ENCODE results near the gene ATP2C2. TPM values are rescaled to one million over a fixed set of nuclear protein-coding genes. Genes with fewer than 3 reads are reported as not detected.
"Not testable (repeated sequence)": the region's sequence is repeated elsewhere in the genome, so short reads cannot be mapped to it uniquely, and the experiment has no call there.

Gene ATP2C2
- total RNA-seq, 1 donor from 2014 or later: 1.7 TPM

DNA sequence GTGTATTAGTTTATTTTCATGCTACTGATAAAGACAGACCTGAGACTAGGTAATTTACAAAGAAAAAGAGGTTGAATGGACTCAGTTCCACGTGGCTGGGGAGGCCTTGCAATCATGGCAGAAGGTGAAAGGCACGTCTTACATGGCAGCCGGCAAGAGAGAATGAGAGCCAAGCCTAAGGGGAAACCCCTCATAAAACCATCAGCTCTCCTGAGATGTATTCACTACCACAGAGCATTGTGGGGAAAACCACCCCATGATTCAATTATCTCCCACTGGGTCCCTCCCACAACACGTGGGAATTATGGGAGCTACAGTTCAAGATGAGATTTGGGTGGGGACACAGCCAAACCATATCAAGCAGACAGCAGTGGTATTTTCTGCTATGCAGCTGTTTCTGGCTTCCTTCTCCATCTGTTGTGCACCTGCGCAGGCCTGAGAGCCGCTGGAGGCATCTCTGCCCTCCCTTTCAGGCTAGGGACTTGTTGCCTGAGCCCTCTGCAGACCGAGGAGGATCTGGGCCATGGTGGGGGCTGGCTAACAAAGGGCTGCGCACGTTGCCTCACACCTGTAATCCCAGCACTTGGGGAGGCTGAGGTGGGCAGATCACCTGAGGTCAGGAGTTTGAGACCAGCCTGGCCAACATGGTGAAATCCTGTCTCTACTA, 82.8 kb downstream of the ATP2C2 start:
- not testable (repeated sequence) for DNase-seq (ENCODE audit: low spot score)

DNA sequence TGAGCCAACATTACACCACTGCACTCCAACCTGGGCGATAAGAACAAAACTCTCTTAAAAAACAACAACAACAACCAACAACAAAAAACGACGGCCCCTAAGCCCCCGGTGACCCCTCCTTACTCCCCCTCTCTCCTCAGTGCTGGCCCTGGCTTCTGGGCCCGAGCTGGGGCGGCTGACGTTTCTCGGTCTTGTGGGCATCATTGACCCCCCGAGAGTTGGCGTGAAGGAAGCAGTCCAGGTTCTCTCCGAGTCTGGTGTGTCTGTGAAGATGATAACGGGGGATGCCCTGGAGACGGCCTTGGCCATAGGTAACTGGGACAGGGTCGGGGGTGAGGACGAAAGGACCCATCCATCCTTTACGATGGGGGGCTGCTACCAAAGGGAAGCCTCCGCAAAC, 83.4 kb downstream of the ATP2C2 start:
- DNase-seq (ENCODE audit: low spot score): no peak

DNA sequence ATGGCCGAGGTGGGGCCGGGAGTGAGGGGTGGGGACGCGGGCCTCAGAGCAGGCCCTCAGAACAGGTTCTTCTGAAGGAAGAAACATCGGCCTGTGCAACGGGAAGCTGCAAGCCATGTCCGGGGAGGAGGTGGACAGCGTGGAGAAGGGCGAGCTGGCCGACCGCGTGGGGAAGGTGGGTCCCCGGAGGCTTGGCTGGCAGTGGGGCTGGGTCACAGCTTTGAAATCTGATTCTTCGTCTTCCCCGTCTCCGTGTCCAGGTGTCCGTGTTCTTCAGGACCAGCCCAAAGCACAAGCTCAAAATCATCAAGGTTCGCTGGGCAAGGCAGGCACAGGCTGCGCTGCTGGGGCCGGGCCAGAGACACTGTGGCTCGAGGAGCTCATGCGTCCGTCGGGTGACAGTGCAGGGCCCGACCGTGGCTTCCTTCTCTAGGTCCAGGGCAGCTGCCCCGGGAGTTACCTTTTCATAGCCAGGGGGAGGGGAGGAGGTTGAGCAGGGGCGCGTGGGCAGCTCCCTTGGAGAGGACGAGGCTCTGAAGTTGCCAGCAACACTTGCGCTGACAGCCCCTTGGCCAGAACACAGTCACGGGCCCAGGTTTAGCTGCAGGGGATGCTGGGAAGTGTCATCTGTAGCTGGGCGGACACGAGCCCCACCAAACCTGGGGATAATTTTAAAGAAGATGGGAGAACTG, 84.9 kb downstream of the ATP2C2 start:
- no peak for DNase-seq (ENCODE audit: low spot score)

DNA sequence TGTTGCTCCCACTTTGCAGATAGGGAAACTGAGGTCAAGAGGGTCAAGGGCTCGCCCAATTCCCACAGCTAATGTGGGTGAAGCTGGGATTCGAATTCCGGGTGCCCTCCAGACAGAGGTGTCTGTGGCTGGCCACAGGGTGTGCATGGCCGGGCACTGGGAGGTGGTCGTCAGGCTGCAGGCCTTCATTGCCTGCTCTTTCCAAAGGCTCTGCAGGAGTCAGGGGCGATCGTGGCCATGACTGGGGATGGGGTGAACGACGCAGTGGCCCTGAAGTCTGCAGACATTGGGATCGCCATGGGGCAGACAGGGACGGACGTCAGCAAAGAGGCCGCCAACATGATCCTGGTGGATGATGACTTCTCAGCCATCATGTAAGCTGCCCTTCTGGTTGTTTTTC, 86.3 kb downstream of the ATP2C2 start:
- no peak for DNase-seq (ENCODE audit: low spot score)

DNA sequence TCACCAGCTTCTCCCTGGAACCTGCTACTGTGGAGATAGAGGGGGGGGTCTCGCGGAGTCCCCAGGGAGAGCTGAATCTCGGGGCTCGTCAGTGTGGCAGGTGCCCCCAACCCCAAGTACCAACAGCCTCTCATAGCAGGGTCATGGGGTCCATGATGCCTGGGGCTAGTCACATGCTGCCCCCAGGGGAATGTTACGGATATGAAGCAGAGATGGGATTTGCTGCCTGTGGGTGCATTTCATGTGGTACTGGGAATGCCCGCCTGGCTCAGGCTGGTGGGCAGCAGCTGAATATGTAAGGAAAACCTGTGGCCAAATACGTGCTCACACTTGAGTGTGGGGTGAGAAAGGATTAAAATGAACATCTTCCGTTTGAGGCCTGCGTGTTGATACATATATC, 86.7 kb downstream of the ATP2C2 start:
- DNase-seq (ENCODE audit: low spot score): no peak

DNA sequence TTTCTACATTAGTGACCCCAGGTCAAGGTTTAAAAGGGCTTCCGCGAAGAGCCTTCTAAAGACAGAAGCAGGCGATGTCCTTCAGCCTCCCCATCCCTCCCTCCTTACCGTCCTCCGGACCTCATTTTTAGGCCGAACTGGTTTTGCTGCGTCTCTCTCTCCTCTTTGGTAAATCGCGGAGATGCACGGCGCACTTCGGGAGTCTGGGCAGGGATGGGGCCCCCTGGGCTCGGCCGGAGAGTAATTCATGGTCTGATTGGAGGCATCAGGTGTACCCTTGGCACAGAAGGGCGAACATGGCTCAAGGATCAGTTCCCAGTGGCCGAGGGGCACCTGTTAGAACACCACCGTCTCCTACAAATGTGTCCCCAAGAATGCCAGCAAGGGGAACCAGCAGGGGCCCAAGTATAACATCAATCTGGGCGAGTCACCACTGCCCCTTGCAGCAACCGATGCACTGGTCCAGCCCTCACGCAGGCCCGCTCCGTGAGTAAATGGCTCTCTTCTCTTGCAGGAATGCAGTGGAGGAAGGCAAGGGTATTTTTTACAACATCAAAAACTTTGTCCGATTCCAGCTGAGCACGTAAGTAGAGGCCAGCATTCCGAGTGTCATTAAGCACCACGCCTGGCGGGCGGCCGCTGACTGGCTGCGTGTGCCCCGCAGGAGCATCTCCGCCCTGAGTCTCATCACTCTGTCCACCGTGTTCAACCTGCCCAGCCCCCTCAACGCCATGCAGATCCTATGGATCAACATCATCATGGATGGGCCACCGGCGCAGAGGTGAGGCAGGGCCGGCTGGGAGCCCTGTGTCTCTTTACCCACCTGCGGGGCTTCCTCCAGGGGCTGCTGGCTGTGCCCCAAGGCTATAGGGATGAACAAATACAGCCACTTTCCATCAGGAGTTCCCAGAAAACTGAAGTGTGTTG, 90.5 kb downstream of the ATP2C2 start:
- DNase-seq (ENCODE audit: low spot score): no peak

DNA sequence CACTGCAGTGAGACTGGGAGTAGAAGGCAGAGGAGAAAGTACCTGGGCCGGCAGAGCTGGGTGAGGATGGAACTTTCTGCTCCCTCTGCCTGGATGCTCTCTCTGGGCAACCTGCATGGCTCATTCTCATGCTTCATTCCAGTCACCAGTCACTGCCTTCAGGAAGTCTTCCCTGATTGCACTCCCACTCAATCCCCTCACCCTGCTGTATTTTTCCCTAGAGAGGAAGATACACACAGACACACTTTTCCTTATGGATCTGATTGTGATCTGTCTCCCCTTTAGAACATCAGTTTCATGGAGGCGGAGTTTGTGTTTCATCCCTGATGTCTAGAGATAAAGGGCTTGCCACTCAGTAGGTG, 91.2 kb downstream of the ATP2C2 start:
- no peak for DNase-seq (ENCODE audit: low spot score)

DNA sequence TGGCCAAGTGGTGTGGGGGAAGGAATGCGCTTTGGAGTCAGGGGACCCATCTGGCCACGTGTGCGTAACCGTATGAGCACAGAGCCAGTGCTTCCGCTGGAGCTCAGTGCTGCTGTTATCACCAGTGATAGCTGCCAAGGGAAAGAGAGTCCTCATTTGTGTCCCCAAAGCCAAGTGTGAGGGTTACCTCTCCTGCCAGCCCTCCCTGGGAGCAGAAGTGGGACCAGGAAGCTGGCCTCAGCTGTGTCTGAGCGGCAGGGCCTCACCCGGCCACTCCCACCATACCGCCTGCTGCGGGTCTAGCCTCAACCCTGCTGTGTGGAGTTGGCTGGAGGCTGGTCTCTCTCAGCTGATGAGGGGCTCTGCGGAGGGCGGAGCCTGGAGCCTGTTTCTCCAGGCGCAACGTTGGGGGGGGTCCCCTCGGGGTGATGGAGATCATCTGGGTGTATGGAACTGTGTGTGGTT, 91.6 kb downstream of the ATP2C2 start:
- DNase-seq (ENCODE audit: low spot score): no peak

DNA sequence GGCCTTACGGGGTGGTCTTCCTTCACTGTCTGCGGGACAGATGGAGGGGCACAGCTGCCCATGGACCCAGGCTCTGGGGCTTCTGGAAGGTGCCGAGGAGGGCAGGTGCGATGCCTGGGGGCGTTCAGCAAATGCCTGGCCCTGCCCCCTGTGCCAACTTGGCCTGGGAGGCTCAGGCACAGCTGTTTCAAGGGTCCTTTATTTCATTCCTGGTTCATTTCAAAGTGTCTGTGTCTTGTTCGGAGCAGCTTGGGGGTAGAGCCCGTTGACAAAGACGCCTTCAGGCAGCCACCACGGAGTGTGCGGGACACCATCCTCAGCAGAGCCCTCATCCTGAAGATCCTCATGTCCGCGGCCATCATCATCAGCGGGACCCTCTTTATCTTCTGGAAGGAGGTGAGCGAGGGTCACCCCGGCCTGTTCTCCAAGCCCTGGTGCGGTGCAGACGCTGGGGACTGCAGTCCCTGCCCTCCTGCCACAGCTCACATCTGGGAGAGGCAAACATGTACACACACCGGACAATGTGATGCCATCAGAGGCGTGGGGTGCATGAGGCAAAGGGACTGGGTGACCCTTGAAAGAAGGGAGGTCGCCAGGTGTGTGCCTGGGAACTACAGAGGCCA, 92.2 kb downstream of the ATP2C2 start:
- no peak for DNase-seq (ENCODE audit: low spot score)

DNA sequence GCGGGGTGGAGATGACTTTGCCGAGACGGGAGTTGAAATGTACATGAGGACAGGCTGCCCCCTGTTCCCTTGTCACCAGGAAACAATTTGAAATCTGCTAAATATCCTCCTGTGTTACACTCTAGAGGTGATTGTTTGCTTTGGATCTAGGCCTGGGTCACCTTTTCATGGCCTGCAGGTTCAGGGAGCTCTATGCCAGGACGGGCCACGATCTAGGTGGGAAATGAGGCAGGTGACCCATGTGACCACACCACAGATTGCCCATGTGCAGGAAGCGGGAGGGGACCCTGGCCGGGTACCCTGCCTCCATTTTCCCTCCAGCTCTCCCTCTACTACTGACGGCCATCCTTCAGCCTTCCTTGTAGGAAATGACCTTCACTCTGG, 92.7 kb downstream of the ATP2C2 start:
- no peak for DNase-seq (ENCODE audit: low spot score)

DNA sequence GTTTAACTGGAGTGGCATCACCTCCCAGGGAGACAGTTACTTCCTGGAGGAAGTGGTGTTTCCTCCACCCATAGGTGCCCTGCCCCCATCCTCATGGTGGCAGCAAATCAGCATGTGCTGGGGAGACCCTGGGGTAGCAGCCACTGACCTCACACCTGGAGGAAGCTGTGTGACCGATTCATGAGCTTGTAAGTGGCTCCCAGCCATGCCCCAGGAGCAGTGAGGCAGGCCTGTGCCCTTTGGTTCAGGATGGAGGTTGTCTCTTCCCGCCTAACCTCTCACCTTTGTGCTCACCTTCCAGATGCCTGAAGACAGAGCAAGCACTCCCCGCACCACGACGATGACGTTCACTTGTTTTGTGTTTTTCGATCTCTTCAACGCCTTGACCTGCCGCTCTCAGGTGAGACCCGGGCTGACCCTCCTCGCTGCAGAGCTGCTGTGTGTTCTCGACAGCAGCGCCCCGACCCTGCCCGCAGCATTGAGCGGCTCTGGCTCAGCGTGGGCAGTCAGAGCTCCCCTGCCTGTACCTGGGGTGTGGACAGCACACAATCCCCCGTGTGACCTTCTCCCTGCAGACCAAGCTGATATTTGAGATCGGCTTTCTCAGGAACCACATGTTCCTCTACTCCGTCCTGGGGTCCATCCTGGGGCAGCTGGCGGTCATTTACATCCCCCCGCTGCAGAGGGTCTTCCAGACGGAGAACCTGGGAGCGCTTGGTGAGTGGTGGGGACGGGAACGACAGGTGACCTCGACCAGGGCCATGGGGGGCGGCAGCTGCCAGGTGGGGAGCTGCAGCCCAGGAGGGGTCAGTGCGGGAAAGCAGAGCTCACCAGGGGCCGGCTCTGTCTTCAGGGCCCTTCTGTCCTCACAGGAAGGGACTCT, 93.3 kb downstream of the ATP2C2 start:
- DNase-seq (ENCODE audit: low spot score): no peak

DNA sequence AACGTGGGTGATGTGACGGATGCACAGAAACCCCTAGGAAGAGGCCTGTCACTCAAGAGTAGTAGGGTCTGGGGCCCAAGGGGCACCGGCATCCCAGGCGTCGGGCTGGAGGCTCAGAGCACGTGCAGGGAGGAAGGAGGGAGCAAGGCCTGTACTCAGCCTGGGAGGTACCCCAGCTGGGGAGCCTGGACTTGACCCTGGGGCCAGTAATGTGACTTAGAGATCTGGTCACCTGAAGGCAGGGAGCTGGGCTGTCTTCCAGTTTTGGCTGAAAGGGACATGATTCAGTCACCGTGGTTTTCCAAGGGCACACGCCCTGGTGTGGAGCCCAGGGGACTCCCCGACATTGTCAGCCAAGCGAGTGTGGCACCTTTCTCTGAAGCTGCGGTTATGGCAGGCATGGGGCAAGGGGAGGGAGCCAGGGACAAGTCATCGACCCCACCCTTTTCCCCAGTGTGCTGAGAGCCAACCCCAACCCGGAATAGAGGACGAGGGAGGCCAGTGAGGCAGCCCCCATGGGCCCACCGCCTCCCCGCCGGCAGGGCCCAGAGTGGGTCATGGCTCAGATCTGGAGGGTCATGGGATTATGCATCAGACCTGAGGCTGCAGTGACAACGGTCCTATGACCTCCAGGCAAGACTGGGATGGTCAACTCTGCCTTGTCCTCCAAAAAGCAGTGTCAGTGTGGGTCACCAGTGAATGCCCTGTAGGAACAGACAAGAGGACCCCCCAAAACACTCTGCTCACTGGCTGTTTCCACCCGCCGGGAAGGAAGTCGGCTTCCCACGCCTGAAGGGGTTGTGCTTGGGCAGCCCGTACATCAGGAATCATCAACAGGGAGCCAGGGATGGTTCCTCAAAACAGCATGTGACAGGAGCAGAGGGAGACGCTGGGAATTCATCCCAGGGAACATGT, 94.2 kb downstream of the ATP2C2 start:
- no peak for DNase-seq (ENCODE audit: low spot score)

DNA sequence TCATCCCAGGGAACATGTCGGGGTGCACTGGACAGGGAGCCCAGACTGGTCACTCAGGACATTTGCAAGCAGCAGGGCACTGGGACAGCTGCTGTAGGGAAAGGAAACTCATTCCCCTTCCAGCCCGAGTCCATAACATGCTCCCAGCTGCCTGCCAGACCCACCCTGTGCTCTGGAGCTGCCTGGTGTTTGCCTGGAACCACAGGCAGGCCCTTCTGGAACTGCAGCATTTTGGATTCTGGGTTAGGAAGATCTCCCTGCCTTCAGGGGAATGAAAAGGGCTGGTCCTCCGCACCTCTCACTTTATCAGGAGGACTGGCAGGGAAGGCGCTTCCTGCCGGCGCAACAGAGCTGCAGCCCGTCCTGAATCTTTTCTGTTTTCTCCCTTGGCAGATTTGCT, 94.9 kb downstream of the ATP2C2 start:
- no peak for DNase-seq (ENCODE audit: low spot score)

DNA sequence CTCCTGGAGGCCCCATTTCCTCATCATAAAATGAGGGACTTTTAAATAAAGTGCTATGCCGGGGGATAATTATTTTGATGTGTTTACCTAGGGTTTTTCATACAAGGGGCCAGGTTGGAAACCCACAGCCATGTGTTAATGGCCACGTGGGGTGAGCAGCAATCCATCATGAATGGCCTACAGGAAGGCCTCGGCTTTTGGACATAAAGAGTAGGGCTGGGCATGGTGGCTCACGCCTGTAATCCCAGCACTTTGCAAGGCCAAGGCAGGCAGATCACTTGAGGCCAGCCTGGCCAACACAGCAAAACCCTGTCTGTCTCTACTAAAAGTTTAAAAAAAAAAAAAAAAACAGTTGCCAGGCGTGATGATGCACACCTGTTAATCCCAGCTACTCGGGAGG, 95.8 kb downstream of the ATP2C2 start:
- DNase-seq (ENCODE audit: low spot score): no peak

DNA sequence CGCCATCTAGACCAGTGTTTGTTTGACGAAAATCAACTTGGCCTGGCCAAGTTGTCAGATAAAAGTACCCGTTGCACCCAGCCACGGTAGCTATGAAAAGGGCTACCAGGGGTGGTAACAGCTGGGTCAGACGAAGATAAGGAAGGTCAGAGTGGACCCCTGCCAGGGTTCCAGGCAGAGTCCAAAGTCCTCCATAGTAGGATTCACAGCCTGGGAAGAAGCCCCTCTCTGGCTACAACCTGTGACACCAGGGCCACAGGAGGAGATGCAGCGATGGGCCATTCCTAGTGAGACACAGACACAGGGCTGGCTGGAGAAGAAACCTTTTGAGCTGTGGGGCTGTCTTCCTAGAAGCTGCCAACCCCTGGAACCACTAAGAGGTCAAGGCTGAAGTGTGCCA, 96.8 kb downstream of the ATP2C2 start:
- DNase-seq (ENCODE audit: low spot score): no peak

DNA sequence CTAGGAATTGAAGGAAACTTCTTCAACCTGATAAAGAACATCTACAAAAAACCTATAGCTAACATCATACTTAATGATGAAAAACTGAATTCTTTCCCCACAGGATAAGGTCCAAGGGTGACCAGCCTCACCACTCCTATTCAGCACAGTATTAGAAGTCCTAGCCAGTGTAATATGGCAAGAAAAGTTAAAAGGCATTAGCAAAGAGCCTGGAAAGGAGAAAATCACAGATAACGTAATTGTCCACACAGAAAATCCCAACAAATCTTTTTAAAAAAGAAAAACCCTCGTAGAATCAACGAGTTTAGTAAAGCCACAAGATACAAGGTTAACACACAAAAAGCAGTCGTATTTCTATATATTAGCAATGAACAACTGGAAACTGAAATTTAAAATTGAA, 98.4 kb downstream of the ATP2C2 start:
- no peak for DNase-seq (ENCODE audit: low spot score)

DNA sequence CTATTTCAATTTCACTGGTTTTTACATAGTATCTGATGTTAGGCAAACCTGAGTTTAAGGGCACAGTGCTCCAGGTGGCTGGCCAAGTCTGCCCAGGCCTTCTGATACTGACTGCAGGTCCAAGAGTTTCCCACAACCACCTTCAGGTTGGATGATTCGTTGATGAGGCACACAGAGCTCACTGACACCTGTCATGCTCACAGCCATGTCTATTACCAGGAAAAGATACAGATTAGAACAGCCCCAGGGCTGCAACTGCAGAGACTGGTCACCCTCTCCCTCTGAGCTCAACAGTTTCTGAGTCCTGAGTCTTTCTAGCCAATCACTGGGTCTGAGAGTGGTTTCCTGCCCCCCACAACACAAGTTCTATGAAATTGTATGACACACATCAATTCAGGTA, 98.9 kb downstream of the ATP2C2 start:
- DNase-seq (ENCODE audit: low spot score): no peak

DNA sequence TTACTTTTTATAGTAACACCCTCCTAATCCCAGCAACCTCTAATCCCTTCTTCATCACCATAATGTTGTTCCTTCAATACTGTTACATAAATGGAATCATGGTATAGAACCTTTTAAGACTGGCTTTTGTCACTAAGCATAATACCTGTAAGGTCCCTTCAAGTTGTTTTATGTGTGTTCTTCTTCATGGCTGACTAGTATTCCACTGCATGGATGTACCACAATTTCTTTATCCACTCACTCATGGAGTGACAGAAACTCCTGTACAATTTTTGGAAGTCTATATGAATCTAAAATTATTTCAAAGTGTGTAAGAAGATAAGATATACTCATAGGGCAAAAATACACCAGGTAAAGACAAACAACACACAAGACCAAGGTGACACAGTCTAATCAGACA, 99.4 kb downstream of the ATP2C2 start:
- DNase-seq (ENCODE audit: low spot score): no peak

DNA sequence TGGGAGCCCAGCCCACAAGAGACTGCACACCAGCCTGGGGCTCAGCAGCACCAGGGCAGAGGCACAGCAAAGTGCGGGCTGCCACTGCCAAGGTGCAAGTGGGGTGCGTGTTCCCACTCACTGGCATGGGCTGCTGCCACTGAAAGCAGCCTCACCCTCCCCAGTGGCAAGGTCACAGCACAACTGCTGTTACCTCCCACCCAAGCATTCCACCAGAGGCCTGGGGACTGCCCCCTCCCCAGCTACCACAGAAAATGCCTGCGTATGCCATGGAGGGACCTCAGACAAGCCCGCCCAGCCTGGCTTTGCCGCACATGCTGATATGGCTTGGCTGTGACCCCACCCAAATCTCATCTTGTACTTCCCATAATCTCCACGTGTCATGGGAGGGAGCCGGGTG, 103.0 kb downstream of the ATP2C2 start:
- DNase-seq (ENCODE audit: low spot score): no peak

DNA sequence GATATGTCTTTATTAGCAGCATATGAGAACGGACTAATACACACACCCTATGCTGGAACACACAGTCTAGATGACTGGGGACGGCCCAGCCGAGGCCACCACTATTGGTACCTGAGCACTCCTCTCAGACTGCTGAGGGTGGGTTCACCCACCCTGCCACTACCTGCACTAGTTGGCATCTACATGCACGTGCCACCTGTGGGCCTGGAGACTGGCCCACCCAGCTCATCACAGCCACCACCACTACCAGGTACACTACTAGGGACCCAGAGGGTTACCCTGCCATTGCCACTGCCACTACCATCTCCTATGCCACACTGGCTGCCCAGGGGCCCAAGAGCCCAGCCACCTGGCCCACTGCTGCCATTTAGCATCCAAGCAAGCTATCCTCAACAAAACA, 103.6 kb downstream of the ATP2C2 start:
- DNase-seq (ENCODE audit: low spot score): no peak
